NCI-H146 (cell line): ENCODE measurements around the gene DCDC1.

Experiments
- DNase-seq: peaks from one replicate; lab custom pipeline; 2025; lab: John Stamatoyannopoulos, UW

The DCDC1 gene

DNA sequence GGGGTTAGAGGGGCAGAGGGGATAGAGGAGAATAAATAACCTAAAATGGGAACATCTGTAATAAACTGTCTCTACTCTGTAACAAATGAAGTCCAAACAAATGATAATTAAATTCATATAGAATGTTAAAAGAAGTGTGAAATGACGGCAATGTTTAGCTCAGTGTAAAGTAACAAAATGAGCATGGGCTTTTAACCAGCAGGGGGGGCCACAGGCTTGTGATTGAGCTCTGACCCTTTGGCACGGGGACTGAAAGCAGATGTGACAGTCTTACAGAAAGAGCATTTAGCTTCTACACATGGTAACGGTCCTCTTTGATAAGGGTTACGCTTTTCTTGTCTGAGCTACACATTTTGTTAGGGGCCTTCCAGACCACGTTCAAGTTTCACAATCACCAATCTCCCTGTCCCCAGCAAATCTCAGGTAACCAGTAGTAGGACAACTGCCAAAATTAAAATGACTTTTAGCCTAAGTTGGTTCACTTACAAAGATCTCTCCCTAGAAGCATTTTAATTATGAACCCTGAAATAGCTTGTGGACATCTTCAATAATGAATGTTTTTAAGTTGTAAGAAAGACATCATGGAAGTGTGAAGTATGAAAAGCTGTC, 262.5 kb downstream of the DCDC1 start:
- peak; percentile 84 for DNase-seq

DNA sequence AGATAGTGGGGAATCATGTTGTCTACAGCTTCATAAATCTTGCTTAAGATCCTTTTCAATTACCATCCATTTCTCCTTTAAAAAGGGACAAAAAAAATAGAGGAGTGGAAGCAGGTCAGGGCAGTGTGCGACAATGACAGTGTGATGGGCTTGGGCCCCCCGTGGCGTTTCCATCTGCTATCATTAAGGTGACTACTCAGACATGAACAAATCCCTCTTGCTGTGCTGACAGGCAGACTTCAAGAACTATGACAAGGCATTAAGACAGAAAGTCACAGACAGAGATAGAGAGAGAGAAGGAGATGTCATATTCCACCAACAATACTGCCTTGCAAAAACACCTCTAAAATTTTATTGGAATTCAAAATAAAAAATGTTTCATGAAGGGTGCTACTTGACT, 263.2 kb downstream of the DCDC1 start:
- DNase-seq: peak; percentile 95

DNA sequence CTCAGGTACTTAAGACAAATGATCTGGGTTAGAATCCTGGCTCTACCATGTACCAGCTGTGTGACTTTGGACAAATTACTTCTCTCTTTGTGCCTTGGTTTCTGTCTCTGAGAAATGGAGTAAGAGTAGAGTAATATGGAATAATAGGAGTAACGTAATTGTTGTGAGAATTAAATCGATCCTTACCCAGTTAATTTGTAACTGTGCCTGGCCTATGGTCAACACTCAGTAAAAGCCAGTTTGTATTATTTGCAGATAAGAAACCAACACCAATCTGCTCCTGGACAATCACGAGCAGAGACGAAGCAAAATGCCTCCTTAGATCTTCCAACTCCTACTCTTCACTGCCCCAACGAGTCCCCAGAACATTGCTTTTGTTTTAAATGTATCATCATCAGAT, 266.7 kb downstream of the DCDC1 start:
- no peak for DNase-seq

DNA sequence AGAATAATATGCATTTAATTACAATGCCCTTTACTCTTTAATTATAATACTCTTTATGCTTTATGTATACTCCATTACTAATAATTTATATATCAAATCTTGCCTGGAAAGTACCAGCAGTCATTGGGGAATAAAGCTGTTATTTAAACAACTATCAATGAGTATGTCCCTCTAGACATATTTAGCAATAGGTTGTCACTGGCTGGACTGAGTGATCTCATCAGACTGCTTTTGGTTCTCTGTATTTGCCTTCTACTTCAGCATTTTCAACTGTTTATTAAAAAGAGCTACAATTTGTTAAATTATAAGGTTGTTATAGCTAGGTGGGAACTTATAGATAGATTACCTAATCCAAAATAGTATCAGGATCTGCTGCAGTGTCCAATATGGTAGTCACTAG, 267.2 kb downstream of the DCDC1 start:
- DNase-seq: no peak

DNA sequence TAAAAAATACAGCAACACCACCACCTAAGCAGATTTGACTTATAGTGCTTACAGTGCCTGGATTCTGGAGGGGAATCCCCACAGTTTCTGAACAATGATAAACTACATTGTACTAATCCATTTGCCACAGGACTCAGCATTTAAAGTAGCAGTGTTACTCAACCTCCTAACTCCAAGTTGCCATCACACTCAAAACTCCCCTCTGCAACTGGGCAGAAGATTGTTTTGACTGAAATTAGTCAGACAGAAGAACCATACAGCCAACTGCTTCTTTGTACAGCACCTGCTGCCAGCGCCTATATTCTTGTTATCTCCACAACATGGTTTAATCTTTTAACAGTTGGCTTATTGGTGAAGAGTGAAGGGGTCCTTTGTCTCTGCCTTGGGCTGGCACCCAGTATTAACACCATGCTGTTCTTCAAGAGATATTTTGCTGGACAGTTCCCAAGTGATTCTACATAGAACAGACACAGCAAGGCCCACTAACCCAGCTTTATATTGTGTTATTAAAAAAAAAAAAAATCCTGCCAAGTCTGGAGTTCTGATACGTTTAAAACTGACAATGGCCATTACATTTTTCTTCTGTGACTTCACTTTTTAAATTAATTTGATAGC, 273.2 kb downstream of the DCDC1 start:
- no peak for DNase-seq

DNA sequence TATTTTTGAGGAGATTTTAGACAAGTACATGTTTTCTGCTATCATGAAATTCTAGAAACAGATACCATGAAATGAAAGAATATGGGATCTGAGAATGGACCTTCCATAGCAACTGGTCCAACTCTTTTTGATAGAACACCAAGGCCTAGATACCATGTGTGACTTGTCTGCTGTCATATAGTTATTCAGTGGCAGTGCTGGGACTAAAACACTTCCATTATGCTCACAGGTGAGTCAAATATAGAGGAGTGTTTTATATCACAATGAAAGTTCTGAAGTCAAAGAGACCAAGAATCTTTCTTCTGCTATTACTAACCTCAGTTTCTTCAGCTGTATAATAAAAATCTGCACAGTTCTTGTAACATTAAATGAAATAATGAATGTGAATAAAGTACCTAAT, 276.9 kb downstream of the DCDC1 start:
- no peak for DNase-seq

DNA sequence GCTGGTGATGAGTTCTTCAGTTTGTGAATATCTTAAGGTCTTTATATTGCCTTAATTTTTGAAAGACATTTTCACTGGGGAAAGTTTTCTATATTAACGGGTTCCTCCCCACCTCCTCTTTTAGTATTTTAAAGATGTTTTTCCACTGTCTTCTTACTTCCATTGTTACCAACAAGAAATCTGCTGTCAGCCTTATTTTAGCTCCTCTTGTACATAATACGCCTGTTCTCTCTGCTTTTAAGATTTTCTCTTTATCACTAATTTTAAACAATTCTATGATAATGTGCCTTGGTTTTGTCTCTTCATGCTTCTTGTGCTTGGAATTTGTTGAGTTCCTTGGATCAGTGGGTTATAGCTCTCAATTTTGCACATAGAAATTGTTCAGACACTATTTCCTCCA, 280.4 kb downstream of the DCDC1 start:
- DNase-seq: no peak

DNA sequence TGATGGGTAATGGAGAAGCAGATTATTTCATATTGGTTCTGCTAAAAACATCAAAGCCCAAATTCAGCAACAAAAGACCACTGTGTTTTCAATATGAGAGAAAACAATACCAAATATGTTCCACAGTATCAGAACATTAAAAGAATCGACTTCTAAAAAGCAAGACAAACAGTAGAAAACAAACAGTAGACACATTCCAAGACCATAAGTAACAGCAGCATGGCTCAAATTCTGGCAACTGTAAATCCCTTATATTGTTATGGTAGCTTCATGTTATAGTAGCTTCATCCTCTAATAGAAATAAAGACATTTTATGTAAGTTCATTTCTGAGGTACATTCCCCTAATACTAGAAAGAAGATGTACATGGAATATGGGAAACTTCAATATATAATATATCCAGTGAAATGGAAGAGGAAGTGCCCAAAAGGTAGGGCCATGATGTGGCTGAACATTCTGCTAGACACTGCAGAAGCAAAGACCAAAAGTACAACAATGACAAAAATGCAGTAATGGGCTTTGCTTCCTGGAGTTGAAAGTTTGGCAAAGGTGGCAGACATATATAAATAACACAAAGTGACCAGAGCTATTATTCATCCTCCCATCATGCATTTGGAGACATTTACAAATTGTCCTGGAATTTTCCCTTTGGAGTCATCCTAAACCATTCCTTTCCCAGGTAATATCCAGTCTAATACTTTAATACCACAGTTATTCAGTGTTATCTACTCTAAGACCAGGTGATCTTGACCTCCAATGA, 299.9 kb downstream of the DCDC1 start:
- no peak for DNase-seq

DNA sequence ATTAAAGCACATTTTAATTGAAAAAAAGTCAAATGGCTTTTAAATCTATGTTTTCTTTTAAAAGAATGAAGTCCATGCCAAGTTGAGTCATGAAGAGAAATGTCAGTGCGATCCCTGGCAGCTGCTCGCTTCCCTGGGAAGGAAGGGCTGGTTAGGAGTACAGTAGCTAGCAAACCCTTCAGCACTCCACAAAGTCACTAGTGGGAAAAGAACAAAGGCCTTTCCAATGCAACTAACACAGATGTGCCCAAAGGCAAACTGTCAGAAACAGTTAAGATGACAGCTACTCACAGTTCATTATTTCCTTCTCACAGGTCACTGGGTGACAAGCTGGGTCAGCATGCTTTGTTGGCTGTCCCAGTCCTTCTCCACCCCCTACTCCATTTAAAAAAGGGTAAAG, 308.7 kb downstream of the DCDC1 start:
- DNase-seq: peak; percentile 24

DNA sequence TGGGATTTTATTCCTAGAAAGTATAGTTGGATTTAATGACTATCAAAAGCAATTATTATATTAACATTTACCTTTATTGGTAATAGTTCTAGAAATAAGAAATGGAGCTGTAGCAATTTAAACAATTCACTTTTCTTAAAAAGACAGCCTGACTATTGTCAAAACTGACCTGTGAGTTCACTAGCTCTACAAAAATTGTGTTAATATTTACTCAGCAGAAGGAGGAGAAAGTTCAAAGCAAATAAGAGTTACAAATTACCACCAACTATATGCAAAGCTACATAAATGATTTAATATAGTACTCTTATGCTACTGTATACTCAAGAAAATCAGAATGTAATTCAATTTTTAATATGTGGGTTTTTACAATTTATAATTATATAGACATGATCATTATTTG, 310.0 kb downstream of the DCDC1 start:
- DNase-seq: peak; percentile 34

DNA sequence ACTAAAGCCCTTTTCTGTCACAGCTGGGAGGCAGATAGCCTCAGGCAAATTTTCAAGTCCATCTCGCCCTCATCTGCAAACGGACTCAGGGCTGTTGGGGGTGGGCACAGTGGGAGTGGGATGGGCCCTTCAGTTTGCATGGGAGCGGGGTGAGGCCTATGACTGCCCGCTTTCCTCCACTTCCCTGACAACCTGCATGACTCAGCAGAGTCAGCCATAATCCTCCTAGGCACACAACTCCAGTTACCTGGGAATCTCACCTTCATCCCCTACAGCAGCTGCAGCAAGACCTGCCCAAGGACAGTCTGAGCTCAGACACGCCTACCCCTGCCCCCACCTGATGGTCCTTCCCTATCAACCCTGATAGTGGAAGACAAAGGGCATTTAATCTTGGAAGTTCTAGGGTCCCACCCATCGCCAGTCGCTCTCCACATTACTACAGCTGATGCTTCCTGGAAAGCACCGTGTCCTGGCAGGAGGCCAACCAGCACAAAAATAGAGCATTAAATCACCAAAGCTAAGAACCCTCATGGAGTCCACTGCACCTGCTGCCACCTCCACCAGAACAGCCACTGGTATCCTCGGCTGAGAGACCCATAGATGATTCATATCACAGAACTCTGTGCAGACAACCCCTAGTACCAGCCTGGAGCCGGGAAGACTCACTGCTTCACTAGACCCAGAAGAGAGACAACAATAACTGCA, 319.3 kb downstream of the DCDC1 start:
- DNase-seq: peak; percentile 95

DNA sequence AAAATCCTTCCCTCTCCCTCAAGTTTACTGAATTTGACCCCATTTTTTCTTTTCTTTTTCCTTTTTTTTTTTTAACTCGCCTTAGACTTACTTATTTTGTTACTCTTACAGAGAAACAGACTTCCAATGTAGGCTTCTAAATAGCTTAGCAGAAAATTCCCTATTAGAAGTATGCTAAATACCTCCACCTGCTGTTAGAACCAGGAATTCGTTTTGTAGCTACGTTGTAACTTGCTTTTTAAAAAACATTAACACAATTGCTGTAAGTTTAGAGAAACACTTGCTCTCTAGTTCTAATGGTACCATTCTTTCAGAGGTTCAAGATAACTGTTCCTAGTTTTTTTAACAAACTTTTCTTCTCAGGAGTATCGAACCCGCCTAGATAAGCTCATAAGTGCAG, 324.2 kb downstream of the DCDC1 start:
- peak; percentile 5 for DNase-seq

DNA sequence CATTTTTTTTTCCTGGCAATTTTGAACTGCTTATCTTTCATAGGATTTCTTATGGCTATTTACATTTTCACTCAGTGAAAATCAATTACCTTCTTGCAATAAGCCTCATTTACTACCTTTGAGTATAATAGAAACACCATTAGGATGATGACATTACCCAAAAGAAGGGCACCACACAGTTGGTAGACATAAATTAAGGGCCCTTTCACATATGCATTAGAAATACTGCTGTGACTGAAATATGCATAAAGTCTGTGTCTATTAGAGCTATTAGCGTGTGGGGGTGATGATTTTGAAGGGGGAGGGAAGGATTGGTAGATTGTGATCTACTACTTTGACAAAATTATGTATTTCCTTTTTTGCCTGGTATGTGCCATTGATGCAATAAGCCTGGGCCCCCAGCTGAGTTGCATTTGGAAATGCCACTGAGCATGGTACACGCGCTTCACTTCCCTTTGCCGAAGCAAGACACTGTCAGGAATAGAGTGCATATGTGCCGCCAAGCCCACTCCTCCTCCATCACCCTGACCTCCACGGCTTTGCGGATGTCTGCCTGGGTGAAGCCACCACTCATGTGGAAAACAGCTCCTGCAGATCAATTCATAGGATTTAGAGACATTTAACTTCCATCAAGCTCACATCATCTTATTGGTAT, 339.3 kb downstream of the DCDC1 start:
- peak; percentile 62 for DNase-seq

DNA sequence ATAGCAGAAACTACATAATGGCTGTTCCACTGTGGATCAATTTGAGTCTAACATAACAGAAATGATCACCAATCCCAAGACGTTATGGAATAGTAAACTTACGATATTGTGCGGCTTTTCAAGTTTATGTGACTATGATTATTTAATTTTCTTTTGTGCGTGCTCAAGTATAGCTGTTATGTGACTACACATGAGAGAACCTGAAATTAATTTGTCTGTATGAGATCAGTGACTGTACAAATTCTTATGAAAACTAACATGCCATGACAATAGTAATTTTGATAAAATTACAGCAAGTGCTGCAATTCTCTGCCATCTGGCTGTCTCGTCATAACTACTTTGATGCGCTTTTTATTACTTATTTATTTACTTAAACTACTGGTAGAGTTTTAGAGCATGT, 343.2 kb downstream of the DCDC1 start:
- DNase-seq: no peak

DNA sequence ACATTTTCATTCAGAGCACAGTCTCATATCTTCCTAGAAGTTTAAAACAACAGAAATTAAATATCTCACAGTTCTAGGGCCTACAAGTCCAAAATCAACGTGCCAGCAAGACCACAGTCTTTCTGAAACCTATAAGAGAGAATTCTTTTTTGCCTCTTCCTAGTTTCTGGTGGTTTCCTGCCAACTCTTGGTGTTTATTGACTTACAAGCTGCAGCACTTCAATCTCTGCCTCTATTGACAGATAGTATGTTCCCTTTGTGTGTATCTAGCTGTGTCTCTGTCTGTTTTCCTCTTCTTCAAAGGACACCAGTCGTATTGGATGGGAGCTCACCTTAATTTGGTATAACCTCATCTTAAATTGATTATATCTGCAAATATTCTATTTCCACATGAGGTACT, 347.5 kb downstream of the DCDC1 start:
- DNase-seq: peak; percentile 42

DNA sequence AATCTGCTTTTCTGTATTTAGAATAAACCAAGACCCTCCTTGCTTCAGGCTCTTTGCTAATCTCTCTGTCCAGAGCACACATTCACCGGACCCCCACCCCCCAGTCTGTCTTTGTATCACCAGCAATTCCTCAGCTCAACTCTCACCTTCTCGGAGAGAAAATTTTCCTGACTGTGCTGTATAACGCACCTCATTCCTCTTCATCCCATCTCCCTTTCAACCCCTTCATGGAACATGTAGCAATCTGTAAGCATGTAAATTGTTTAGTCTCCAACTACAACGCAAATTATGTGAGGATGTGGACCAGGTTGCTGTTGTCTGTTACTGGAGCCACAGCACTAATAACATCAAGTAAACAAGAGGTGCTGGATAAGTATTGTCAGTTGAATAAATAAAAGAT, 349.8 kb downstream of the DCDC1 start:
- DNase-seq: no peak

DNA sequence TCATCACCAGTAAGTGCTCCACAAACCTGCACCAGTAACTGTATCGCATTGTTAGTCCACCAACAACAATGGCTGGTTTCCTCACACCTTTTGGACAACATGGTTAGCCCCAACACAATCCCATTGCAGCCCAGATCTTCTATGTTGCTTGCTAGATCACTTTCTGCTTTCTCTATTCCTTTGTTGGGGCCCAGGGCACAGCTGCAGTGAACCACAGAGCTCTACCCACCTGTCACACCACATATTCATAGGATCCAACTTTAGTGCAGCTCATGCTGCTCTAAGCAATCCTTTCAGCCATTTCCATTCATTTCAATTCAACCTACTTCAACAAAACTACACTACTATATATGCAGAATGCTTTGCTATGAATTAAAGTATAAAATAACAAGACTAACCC, 364.3 kb downstream of the DCDC1 start:
- DNase-seq: no peak

DNA sequence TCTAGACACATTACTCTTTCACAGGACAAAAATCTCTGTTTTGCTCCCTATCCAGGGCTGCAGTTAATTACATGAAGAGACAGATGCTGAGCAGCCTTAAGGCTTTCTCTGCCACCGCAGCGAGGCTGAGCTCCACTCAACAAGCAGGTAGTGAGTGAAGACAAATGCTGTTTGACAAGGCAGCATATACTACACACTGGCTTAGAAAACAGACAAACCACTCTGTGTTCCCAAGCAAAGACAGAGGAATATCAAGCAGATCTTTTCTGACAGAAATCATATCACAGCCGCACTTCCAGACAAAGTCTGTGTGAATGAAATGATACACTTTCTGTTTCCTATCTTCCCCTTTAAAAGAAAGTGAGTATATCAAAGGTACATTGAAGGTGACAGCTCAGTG, 368.1 kb downstream of the DCDC1 start:
- no peak for DNase-seq

DNA sequence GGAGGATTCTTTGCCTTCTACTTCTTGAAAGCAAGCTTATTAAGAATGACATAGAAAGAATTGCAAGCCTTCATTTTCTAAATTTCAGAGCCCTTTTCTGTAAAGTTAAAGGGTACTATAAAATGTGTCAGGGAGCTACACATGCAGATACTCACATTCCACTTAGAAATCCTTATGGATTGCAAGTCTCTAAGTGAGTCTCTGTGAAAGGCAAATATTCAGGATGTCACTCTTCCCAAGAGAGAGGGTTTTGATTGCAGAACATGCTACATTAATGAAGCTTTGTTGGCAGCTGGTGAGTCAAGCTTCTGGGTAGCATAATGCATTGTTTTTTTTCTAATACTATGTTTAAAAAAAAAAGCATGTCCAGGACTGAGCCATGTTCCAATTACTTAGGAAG, 369.2 kb downstream of the DCDC1 start:
- DNase-seq: no peak

DNA sequence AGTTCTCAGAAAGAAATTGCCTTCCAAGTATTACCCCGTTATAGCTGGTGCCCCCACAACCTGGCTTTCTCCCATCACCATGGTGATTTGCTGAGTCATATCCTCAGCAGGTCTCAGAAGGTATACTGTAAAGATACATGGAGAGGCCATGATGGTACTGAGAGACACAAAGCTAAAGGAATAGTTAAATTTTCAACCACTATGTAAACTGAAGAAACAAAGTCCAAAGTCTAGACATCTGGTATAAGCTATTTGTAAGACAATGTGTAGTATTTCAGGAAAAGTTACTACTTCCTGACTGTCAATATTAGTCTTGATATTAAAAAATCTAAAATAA, 377.1 kb downstream of the DCDC1 start:
- peak; percentile 27 for DNase-seq

DNA sequence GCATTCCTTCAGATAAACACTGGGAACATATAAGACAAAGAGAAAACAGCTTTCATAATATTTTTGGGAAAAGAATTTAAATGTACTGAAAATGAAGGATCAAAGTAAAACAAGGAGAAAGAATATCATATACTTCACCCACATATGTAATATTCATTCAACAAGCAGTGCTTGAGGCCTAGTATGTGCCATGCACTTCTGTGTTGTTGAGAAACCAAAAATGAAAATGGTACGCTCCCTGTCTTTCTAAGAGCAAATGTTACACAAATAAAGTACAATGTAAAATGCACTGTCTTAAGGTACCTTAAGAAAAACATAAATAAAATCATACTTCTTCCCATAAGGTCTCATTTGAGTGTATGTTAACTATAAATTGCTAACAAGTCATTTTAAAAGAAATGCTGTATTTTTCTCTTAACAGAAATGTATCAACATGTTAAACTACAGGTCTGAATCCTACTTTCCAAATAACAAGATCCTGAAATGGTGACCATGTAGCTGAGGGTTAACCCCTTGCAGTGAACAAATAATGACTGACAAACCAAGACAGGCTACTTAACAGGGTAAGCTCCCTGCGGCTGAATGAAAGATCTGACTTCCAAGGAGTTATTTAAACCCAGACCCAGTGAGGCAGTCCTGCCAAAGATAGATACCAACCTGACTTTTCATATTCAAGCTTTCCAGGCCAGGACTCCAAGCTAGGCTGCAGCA, 377.6 kb downstream of the DCDC1 start:
- no peak for DNase-seq

DNA sequence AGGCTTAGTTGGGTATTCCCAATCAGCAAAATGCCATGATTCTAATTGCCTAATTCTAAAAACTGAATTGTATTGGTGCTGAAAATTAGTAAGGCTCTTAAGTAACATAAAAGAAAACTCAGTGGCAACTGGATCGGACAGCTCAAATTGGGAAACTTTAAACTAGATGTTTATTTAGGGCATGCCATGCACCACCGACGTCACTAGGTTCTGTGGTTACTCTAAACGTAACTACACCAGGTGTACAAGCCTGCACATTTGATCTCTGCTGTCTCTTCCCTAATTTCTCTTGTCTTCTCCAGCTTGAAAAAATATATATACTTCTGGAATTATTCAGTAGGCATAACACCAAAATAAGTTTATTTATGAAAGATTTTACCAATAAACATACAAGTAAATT, 378.2 kb downstream of the DCDC1 start:
- DNase-seq: peak; percentile 8
